Activated T-cell treated with anti-CD3 and anti-CD28 coated beads for 24 hours (primary cell): ENCODE results near the gene COLEC11.
"Not testable (repeated sequence)": the region's sequence is repeated elsewhere in the genome, so short reads cannot be mapped to it uniquely, and the experiment has no call there.

Source experiments
- DNase-seq: peaks from one replicate; pipeline ENCODE4 v3.0.0-alpha.2; 2020; ENCODE audit warnings: low read depth

COLEC11 gene

DNA sequence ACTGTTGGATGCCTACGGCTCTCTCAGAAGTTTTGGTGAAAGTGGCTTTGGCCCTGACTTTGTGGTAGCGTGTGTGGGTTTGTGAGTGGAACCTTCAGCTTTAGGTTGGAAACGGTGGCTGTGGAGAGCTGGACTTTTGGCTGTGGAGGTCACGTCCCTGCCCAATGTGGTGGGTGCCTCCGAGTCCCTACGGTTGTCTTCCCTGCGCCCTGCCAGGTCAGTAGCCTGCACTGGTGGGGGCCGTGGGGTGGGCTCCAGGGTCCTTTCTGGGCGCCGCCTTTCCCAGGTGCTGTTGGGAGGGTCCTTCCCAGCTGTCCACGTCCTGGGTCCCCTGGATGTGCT is 11.1 kb downstream of the COLEC11 start:
- DNase-seq: no peak

DNA sequence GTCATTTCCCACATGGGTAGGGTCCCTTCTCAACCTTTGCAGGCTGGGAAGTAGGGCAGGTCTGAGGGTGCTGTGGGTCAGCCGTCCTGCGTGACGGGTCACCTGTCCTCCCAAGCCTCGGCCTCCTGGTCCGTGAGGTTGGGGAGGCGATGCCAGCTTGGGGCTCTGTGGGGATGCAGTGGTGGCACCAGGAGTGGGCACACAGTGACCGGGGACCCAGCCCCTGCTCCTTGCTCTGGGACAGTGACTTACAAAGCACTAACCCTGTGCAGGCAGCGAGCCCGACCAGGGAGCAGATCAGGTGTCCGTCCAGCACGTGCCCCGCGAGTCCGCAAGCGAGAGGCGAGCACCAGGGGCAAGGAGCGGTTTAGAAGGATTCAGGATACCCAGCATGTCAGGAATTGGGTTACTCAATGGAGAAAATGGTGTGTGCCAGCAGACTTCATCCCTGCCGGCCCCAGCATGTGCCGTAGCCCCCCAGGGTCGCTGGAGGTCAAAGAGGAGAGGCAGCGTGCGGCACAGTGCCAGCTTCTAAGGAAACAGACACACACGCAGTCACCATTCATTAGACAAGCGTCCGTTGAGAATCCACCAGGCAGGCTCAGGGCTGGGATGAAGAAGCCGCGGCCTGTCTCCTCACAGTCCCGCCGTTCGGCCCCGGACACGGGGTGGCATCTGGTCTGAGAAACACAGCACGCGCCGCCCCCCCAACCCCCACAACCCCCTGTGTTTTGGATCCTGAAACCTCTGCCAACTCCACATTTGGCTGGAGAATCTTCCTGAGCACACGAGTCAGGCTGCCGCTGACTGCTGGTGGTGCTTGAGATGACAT is 11.7 kb downstream of the COLEC11 start:
- DNase-seq: no peak

GRCh38 chr2:3608373-3609278 is 13.7 kb downstream of the COLEC11 start:
- DNase-seq: no peak

GRCh38 chr2:3609279-3609673 is 14.4 kb downstream of the COLEC11 start:
- DNase-seq: not testable (repeated sequence)

GRCh38 chr2:3610415-3610814 is 15.5 kb downstream of the COLEC11 start:
- no peak for DNase-seq

GRCh38 chr2:3610881-3611505 is 16.1 kb downstream of the COLEC11 start:
- no peak for DNase-seq

- no peak for DNase-seq
These were observed 16.7 kb downstream of the COLEC11 start for GRCh38 chr2:3611589-3611988.

DNA sequence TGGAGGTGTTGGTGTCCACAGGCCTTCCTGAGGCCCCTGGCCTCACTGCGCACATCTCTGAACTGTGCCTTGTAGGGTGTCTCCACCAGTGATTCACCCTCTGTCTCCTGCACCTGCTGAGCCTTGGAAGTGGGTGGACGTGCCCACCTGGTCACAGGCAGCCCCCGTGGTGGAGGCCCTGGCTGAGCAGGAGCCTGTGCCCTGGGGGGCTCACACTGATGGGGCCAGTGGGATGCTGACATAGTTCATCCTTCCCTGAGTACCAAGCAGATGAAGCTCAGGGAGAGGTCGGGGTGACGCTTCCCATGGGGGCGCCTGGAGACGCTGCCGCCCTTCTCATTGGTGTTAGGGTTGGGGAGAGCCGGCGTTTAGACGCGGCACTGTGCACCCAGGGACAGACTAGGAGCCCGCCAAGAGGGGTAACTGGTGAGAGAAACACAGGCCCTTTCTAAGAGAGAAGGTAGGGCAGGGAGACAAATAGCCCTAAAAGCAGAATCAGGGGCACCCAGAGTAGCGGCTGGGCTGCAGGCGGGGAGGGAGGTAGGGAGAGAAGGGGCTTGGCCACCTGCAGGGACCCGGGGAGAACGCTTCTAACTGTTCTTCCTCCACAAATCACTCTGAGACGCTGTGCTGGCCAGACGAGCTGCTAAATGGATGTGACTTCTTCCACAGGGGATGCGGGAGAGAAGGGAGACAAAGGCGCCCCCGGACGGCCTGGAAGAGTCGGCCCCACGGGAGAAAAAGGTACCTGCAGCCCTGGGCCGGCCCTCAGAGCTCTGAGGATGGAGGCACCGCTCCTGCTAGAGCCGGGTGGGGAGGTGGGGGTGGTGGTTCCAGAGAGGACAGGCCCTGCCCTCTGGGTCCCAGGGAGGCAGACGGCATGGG is 18.0 kb downstream of the COLEC11 start:
- DNase-seq: no peak

DNA sequence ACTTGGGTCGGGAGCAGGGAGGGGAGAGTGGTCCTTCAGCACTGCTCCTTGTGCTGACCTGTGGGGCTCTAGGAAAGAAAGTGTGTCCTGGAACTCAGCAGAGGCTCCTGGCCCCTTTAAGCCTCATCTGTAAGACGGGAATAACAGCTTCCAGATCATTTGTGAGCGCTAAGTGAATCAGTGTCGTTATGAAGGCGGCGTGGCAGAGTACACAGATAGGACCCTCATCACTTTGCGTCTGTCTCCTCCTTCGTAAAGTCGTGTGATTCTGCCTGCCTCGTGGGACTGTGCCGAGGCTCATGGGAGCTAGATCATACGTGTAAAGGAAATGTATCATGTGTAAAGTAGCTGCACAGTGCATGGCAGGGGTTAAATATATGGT is 18.6 kb downstream of the COLEC11 start:
- DNase-seq: no peak

DNA sequence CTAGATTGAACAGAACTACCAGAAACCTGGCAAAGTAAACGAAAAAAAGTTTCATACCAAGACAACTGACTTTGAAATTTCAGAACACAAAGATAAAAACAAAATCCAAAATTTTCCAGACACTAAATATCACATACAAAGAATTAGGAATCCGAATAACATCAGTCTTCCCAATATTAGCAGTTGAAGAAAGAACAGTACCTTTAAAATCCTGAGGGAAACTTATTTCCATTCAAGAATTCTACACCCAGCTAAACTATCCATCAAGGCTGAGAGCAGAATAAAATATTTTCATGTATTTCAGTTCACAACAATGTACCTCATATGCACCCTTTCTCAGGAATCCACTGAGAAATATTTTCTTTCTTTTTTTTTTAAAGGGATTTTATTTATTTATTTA is 19.8 kb downstream of the COLEC11 start:
- DNase-seq: not testable (repeated sequence)

- not testable (repeated sequence) for DNase-seq
These were observed 20.8 kb downstream of the COLEC11 start for GRCh38 chr2:3615541-3616200.

GRCh38 chr2:3616435-3617197 is 21.7 kb downstream of the COLEC11 start:
- DNase-seq: not testable (repeated sequence)

DNA sequence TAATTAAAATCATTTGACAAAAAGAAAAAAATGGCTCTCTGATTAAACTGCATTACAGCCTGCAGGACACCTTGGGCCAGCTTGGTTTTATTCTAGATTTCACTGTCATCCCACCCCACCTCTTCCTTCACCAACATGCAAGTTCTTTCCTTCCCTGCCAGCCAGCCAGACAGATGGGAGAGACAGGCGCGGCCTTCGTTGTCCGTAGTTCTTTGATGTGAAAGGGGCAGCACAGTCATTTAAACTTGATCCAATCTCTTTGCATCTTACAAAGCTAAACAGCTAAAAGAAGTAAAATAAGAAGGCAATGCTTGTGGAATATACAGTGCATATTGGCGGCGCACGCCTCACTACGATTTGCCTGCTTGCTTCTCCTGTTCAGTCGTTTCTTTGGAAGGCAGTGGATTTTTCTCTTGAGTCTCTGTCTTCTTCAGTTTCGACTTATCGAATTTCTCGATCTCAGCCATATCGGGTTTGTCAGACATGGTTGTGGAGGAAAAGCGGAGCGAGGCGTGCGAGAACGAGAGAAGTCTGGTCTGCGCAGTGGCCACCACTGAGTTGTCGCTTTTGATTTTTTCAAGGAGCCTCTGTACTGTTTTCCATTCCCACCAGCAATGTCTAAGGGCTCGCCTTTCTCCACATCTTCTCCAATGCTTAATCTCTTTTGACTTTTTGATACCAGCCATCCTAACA is 22.4 kb downstream of the COLEC11 start:
- no peak for DNase-seq

DNA sequence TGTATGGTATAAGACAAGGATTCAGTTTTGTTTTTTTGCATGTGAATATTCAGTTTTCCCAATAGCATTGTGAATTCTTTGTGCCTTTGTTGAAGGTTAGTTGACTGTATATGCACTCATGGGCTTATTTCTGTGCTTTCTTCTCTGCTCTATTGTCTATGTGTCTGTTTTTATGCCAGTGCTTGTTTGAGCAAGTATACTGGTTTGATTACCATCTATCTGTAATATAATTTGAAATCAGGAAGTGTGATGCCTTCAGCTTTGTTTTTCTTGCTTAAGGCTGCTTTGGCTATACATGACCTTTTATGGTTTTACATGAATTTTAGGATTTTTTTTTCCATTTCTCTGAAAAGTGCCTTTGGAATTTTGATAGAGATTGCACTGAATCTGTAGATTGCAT is 23.5 kb downstream of the COLEC11 start:
- no peak for DNase-seq

- no peak for DNase-seq
These were observed 24.1 kb downstream of the COLEC11 start for GRCh38 chr2:3619033-3619432.

DNA sequence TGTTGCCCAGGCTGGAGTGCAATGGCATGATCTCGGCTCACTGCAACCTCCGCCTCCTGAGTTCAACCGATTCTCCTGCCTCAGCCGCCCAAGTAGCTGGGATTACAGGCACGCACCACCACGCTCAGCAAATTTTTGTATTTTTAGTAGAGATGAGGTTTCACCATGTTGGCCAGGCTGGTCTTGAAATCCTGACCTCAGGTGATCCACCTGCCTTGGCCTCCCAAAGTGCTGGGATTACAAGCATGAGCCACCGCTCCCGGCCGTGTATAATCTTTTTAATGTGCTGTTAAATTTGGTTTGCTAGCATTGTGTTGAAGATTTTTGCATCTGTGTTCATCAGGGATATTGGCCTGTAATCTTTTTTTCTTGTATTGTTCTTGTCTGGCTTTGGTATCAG is 24.7 kb downstream of the COLEC11 start:
- DNase-seq: not testable (repeated sequence)

DNA sequence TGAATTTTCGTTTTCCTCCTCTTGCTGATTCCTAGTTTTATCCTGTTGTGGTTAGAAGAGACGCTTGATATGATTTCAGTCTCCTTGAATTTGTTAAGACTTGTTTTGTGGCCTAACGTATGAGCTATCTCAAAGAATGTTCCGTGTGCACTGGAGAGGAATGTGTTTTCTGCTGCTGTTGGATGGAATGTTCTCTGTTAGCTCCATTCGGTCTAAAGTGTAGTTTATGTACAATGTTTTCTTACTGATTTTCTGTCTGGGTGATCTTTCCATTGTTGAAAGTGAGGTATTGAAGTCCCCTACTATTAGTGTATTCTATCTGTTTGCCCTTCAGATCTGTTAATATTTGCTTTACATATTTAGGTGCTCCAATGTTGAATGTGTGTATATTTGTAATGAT is 25.9 kb downstream of the COLEC11 start:
- no peak for DNase-seq

DNA sequence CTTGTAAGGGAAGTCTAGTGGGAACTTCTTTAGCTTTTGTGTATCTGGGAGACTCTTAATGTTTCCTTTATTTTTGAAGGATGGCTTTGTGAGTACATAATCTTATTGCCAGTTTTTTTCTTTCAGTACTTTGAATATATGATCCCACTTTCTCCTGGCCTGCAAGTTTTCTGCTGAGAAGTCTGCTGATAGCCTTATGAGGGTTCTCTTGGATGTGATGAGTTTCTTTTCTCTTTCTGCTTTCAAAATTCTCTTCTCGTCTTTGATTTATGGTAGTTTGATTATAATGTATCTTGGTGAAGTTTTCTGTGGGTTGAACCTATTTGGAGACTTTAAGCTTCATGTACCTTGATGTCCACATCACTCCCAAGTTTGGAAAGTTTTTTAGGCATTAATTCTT is 28.1 kb downstream of the COLEC11 start:
- DNase-seq: no peak

DNA sequence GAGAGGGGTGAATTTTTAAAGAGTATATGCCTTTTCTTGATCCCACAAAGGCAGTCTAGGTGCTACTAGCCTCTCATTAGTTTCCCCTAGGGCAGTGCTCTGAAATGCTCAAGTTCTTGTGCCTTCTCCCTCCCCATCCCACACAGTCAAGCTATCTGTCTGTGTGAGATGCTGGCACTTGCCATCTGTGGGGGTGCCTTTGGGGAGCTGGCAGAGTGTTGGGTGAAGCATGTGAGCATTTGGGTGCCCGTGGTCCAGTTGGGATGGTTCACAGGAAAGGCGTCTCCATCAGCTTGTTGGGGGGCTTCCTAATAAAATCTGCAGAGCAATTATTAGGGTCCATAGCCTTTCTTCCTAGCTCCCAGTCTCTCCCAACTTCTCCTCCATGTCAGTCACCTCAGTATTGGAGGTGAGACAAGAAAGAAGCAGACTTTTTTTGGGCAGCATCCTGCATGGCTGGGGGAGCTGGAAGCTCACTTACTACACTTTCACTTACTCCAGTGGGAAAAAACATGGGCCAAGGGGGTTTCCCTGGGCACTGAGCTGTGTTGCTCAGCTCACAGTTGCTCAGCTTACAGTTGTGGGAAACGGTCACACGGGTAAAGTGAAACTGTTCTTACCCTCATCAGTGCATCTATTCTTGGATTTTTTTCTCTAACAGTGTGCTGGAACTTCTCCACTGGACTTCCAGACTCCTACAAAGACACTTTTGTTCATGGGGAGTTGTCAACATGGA is 29.3 kb downstream of the COLEC11 start:
- DNase-seq: no peak
